D721Med (cell line): ENCODE data around the gene GARIN5B.

Experiments
- DNase-seq: peaks from one replicate; pipeline ENCODE4 v3.0.0; 2011; ENCODE audit warnings: low spot score; ENCODE audit not compliant: insufficient read length
- FAIRE-seq: peaks from 2 replicates; lab custom pipeline; 2011; peaks lifted over from hg19 to GRCh38; lab: Jason Lieb, UNC
- CTCF ChIP-seq: IDR thresholded peaks from 2 replicates; pipeline ENCODE4 v1.5.1; 2012; ENCODE audit warnings: mild to moderate bottlenecking, control low read depth; ENCODE audit not compliant: insufficient read depth; ENCODE audit errors: missing control alignments

GARIN5B gene

GRCh38 chr19:55382522-55383054, 19.5 kb upstream of the GARIN5B start:
- no peak for FAIRE-seq
- no peak for TF ChIP-seq CTCF
- no peak for DNase-seq

DNA sequence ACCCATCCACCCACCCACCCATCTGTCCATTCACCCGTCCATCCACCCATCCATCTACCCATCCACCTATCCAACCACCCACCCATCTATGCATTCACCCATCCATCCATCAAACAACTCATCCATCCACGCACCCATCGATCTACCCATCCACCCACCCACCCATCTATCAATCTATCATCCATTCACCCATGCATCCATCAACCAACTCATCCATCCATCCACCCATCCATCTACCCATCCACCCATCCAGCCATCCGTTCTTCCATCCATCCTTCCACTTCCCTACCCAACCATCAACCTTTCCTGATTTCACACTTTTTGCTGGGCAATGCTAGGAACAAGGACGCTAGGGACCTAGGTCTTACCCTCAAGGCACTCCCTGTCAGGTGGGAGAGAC, 19.0 kb upstream of the GARIN5B start:
- TF ChIP-seq CTCF = no peak
- FAIRE-seq = no peak
- no peak for DNase-seq

GRCh38 chr19:55379174-55379573, 16.1 kb upstream of the GARIN5B start:
- DNase-seq (no peak), FAIRE-seq (no peak)
- no peak for TF ChIP-seq CTCF

DNA sequence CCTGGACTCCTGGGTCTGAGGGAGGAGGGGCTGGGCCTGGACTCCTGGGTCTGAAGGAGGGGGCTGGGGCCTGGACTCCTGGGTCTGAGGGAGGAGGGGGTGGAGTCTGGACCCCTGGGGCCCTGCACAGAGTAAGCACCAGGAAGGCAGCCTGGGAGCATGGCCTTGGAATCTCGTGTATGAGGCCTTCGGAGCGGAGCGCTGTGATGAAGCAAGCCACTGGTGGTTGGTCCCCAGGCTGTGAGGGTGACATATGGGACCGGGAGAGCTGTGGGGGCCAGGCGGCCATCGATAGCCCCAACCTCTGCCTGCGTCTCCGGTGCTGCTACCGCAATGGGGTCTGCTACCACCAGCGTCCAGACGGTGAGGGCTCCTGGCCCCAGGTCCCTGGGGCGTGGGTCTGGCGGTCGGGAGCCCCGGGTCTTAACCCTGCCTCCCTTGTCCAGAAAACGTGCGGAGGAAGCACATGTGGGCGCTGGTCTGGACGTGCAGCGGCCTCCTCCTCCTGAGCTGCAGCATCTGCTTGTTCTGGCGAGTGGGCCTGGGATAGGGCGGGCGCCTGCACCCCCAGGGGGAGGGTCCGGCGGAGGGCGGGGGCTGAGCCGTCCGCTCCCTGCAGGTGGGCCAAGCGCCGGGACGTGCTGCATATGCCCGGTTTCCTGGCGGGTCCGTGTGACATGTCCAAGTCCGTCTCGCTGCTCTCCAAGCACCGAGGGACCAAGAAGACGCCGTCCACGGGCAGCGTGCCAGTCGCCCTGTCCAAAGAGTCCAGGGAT, 14.5 kb upstream of the GARIN5B start:
- DNase-seq = no peak
- FAIRE-seq = no peak
- TF ChIP-seq CTCF = no peak

GRCh38 chr19:55376241-55376933, 13.3 kb upstream of the GARIN5B start, which contains the start of gene TMEM190:
Gene TMEM190 (plus strand): TSS chr19:55376826. CDS start chr19:55376854, 28 bp downstream.
- DNase-seq (no peak), FAIRE-seq (no peak)
- TF ChIP-seq CTCF = no peak

- no peak for TF ChIP-seq CTCF
- FAIRE-seq (no peak), DNase-seq (no peak)
These were observed 11.1 kb upstream of the GARIN5B start for GRCh38 chr19:55373993-55374757.
